Measurements from ENCODE around the gene FAXDC2. TPM values are rescaled to one million over a fixed set of nuclear protein-coding genes. Genes with fewer than 3 reads are reported as not detected.

Gene FAXDC2
- total RNA-seq, 1 experiment from 2014 or later: 0.39 TPM

GRCh38 chr5:154865466-154866184, 15.2 kb upstream of the FAXDC2 start:
- no peak for DNase-seq (ENCODE audit: low read depth, low spot score)
- Histone ChIP-seq H3K9me3 (ENCODE audit: control insufficient read depth, insufficient read depth, low read depth, low read length) (no peaks in the 10 kb centered on the region), H3K4me3 (ENCODE audit: low read depth in 2 of 2, low read length in 2 of 2) (no peak overlapping the region), H3K27me3 (ENCODE audit: control insufficient read depth, insufficient read depth, low read length) (no peaks in the 10 kb centered on the region), H3K4me1 (ENCODE audit: control insufficient read depth, insufficient read depth, low read length) (peaks cover 19% of the 10 kb centered on the region), H3K36me3 (ENCODE audit: control insufficient read depth, insufficient read depth, low read length) (peaks cover 9% of the 10 kb centered on the region), H3K27ac (ENCODE audit: low read length) (no peak overlapping the region)
- CTCF ChIA-PET: no interaction called here
- TF ChIP-seq SIN3A (IDR thresholded peaks at IDR 0.05; ENCODE audit: borderline replicate concordance, insufficient read depth, low read depth, low read length) (no peak), POLR2AphosphoS5 (IDR thresholded peaks at IDR 0.05; ENCODE audit: low read depth, low read length) (no peak), TCF7L2 (IDR thresholded peaks at IDR 0.05; ENCODE audit: low read depth, low read length) (no peak), REST (IDR thresholded peaks at IDR 0.05; ENCODE audit: insufficient read depth in 1 of 2, low read depth in 2 of 2, low read length in 1 of 2) (no peak)
- TF ChIP-seq, protein P1, sequence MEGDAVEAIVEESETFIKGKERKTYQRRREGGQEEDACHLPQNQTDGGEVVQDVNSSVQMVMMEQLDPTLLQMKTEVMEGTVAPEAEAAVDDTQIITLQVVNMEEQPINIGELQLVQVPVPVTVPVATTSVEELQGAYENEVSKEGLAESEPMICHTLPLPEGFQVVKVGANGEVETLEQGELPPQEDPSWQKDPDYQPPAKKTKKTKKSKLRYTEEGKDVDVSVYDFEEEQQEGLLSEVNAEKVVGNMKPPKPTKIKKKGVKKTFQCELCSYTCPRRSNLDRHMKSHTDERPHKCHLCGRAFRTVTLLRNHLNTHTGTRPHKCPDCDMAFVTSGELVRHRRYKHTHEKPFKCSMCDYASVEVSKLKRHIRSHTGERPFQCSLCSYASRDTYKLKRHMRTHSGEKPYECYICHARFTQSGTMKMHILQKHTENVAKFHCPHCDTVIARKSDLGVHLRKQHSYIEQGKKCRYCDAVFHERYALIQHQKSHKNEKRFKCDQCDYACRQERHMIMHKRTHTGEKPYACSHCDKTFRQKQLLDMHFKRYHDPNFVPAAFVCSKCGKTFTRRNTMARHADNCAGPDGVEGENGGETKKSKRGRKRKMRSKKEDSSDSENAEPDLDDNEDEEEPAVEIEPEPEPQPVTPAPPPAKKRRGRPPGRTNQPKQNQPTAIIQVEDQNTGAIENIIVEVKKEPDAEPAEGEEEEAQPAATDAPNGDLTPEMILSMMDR (IDR thresholded peaks at IDR 0.05): no peak
- TSS peak; percentile 6 for BruUV-seq (replicated peaks)
- 0 out of 2 replicates have a peak, but pooled peaks have one; percentile 42 for ATAC-seq
- in situ Hi-C loops (cut with HindIII; ENCODE audit: low pct_unique_long_range_greater_than_20kb, low sequenced_read_pairs) (no loop called here), intact Hi-C loops (cut with micrococcal nuclease; ENCODE audit: unreplicated experiment) (no loop called here)
- POLR2A ChIA-PET: no interaction called here

DNA sequence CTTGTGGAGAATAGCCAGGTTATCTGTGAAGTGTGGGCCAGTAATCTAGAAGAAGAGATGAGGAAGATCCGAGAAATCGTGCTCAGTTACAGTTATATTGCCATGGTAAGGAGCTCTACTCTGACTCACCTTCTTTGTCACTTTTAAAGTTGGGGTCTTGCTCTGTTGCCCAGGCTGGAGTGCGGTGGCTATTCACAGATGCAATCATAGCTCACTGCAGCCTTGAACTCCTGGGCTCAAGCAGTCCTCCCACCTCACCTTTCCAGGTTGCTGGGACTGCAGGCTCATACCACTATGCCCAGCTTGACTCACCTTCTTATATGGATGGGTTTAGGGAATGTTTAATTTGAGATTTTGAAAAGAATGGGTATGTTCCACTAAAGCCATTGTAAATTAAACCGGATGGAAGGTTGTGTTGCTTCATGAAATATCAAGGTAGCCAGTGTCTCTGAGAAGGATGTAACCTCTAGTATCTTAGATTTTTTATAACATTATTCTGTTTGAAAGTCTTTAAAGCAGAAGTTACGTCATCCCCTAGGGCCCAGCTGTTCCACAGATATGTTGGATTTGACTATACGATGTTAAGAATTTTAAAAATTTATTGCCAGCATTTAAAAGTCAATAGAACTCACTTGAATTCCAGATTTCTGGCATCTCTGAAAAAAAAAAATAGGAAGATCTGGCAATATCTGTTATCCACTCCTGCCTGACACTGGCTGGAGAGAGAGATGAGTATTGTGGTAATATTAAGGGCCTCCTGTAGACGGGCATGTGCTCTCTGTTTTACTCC, 13.1 kb upstream of the FAXDC2 start:
- H3K9me3 ChIP-seq (ENCODE audit: control insufficient read depth, insufficient read depth, low read depth, low read length): no peaks in the 10 kb centered on the region
- ChIA-PET POLR2A (no interaction called here), CTCF (no interaction called here)
- H3K4me1 ChIP-seq (ENCODE audit: control insufficient read depth, insufficient read depth, low read length): peaks cover 25% of the 10 kb centered on the region
- H3K27me3 ChIP-seq (ENCODE audit: control insufficient read depth, insufficient read depth, low read length): no peaks in the 10 kb centered on the region
- DNase-seq (ENCODE audit: low read depth, low spot score) (no peak), ATAC-seq (no peak)
- in situ Hi-C loops (cut with HindIII; ENCODE audit: low pct_unique_long_range_greater_than_20kb, low sequenced_read_pairs): no loop called here
- H3K36me3 ChIP-seq (ENCODE audit: control insufficient read depth, insufficient read depth, low read length): peaks cover 7% of the 10 kb centered on the region
- H3K27ac ChIP-seq (ENCODE audit: low read length): no peak overlapping the region
- BruUV-seq (replicated peaks): no TSS peak
- TF ChIP-seq, protein P1 (IDR thresholded peaks at IDR 0.05): no peak
- TF ChIP-seq SIN3A (IDR thresholded peaks at IDR 0.05; ENCODE audit: borderline replicate concordance, insufficient read depth, low read depth, low read length): no peak
- no peak for TF ChIP-seq POLR2AphosphoS5 (IDR thresholded peaks at IDR 0.05; ENCODE audit: low read depth, low read length)
- TF ChIP-seq REST (IDR thresholded peaks at IDR 0.05; ENCODE audit: insufficient read depth in 1 of 2, low read depth in 2 of 2, low read length in 1 of 2): no peak
- no peak for TF ChIP-seq TCF7L2 (IDR thresholded peaks at IDR 0.05; ENCODE audit: low read depth, low read length)
- intact Hi-C loops (cut with micrococcal nuclease; ENCODE audit: unreplicated experiment): no loop called here
- no peak overlapping the region for H3K4me3 ChIP-seq (ENCODE audit: low read depth in 2 of 2, low read length in 2 of 2)
